Hepatocyte (in vitro differentiated cells): ENCODE measurements around the gene OSBP2. TPM values are rescaled to one million over a fixed set of nuclear protein-coding genes. Genes with fewer than 3 reads are reported as not detected.
A peak's percentile ranks its signal among the peaks of the same experiment; 100 is the strongest.

Source experiments
- DNase-seq: peaks from one replicate; pipeline ENCODE4 v3.0.0-alpha.2; 2016; ENCODE audit warnings: low spot score
- H2AFZ ChIP-seq: fragments of 200-600 bp; sonication (generic); 2 replicates; pipeline ENCODE4 v1.6.0; 2016; ENCODE audit warnings: antibody characterized with exemption, mild to moderate bottlenecking
- H3K27ac ChIP-seq: fragments of 200-600 bp; sonication (generic); 2 replicates; pipeline ENCODE4 v1.5.1; 2016; ENCODE audit warnings: mild to moderate bottlenecking
- H3K27me3 ChIP-seq: fragments of 200-600 bp; sonication (generic); 2 replicates; pipeline ENCODE4 v1.6.1; 2016
- H3K36me3 ChIP-seq: fragments of 200-600 bp; sonication (generic); replicated peaks from 2 replicates; pipeline ENCODE4 v1.5.1; 2016; ENCODE audit warnings: low read depth; ENCODE audit not compliant: insufficient read depth
- H3K4me1 ChIP-seq: fragments of 200-600 bp; sonication (generic); 2 replicates; pipeline ENCODE4 v1.5.1; 2016; ENCODE audit warnings: mild to moderate bottlenecking, moderate library complexity; ENCODE audit not compliant: insufficient read depth
- H3K4me2 ChIP-seq: fragments of 200-600 bp; sonication (generic); 2 replicates; pipeline ENCODE4 v1.6.0; 2016
- H3K4me3 ChIP-seq: fragments of 200-600 bp; sonication (generic); 2 replicates; pipeline ENCODE4 v1.5.1; 2016; ENCODE audit warnings: mild to moderate bottlenecking
- H3K79me2 ChIP-seq: fragments of 200-600 bp; sonication (generic); 2 replicates; pipeline ENCODE4 v1.6.0; 2017; ENCODE audit warnings: mild to moderate bottlenecking
- H3K9me2 ChIP-seq: fragments of 200-600 bp; sonication (generic); replicated peaks from 2 replicates; pipeline ENCODE4 v1.6.0; 2017; ENCODE audit warnings: mild to moderate bottlenecking; ENCODE audit not compliant: insufficient read depth
- H3K9me3 ChIP-seq: fragments of 200-600 bp; sonication (generic); 2 replicates; pipeline ENCODE4 v1.5.1; 2016; ENCODE audit warnings: low read depth, mild to moderate bottlenecking
- H4K20me1 ChIP-seq: fragments of 200-600 bp; sonication (generic); 2 replicates; pipeline ENCODE4 v1.6.0; 2016; ENCODE audit warnings: mild to moderate bottlenecking; ENCODE audit not compliant: insufficient read depth, poor library complexity, severe bottlenecking
- CTCF ChIP-seq: fragments of 200-600 bp; sonication (generic); IDR thresholded peaks from 2 replicates; pipeline ENCODE4 v1.5.1; 2016; ENCODE audit warnings: antibody characterized with exemption, mild to moderate bottlenecking; ENCODE audit not compliant: poor library complexity
- EZH2 ChIP-seq: fragments of 200-600 bp; sonication (generic); IDR thresholded peaks from 2 replicates; pipeline ENCODE4 v1.6.1; 2016; ENCODE audit warnings: antibody characterized with exemption, mild to moderate bottlenecking, borderline replicate concordance
- EZH2phosphoT487 ChIP-seq: fragments of 200-600 bp; sonication (generic); IDR thresholded peaks from one replicate; pipeline ENCODE4 v1.6.1; 2018; ENCODE audit warnings: antibody characterized with exemption, mild to moderate bottlenecking, low read depth, moderate library complexity; ENCODE audit not compliant: unreplicated experiment, severe bottlenecking
- WGBS: methylation state at CpG from one replicate; pipeline ENCODE4 v1.1.6; 2016; ENCODE audit warnings: low lambda C conversion rate; ENCODE audit errors: missing lambda C conversion rate; 5-methylcytosine and 5-hydroxymethylcytosine counted together
- polyA plus RNA-seq: library from polyadenylated mRNA; unstranded; fragments of >200 nt; fragmentation: Nextera tagmentation; extraction: Ambion mirVana; gene quantifications from 2 replicates; pipeline ENCODE4 v1.2.1, GENCODE V29; 2016
- total RNA-seq: library from RNA; depleted of rRNA; stranded (reverse); fragments of >200 nt; gene quantifications from 2 replicates; pipeline ENCODE4 v1.2.3, GENCODE V29; 2014

The OSBP2 gene
- total and polyA plus RNA-seq, 2 experiments from 2014 or later, result 23.0 to 25.5 TPM

GRCh38 chr22:30864441-30865420, 170.1 kb downstream of the OSBP2 start:
- no peaks in the 10 kb centered on the region for H3K27me3 ChIP-seq
- no peak overlapping the region for H3K4me3 ChIP-seq
- TF ChIP-seq EZH2 (no peak), CTCF (no peak), EZH2phosphoT487 (no peak)
- no peak overlapping the region for H3K27ac ChIP-seq
- H3K9me3 ChIP-seq, result no peaks in the 10 kb centered on the region
- H3K79me2 ChIP-seq, result no peaks in the 10 kb centered on the region
- H4K20me1 ChIP-seq, result no peaks in the 10 kb centered on the region
- H2AFZ ChIP-seq, result no peak overlapping the region
- no peak overlapping the region for H3K4me2 ChIP-seq
- H3K4me1 ChIP-seq, result no peaks in the 10 kb centered on the region
- WGBS, result 95% methylated on average over 15 of the region's 17 CpGs
- peak; percentile 3 for DNase-seq
- H3K36me3 ChIP-seq, result no peaks in the 10 kb centered on the region
- H3K9me2 ChIP-seq, result no peaks in the 10 kb centered on the region

- 91% methylated on average over 11 of the region's 11 CpGs for WGBS
- Histone ChIP-seq H3K4me2 (no peak overlapping the region), H3K9me3 (no peaks in the 10 kb centered on the region)
These were observed 171.0 kb downstream of the OSBP2 start for GRCh38 chr22:30865656-30866055.

DNA sequence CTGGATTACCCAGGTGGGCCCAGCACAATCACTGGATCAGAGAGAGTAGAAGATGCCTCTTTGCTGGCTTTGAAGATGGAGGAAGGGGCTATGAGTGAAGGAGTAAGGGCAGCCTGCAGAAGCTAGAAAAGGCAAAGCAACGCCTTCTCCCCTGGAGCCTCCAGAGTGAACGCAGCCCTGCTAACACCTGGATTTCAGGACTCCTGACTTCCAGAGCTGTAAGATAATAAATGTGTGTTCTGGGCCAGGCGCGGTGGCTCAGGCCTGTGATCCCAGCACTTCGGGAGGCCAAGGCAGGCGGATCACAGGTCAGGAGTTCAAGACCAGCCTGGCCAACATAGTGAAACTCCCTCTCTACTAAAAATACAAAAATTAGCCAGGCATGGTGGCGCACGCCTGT, 171.5 kb downstream of the OSBP2 start:
- Histone ChIP-seq H2AFZ (no peak overlapping the region), H3K27me3 (no peaks in the 10 kb centered on the region), H3K27ac (no peak overlapping the region), H3K9me3 (no peaks in the 10 kb centered on the region), H3K9me2 (no peaks in the 10 kb centered on the region), H3K36me3 (no peaks in the 10 kb centered on the region), H3K4me3 (no peak overlapping the region), H3K79me2 (no peaks in the 10 kb centered on the region), H4K20me1 (no peaks in the 10 kb centered on the region), H3K4me2 (no peak overlapping the region), H3K4me1 (no peaks in the 10 kb centered on the region)
- TF ChIP-seq EZH2 (no peak), EZH2phosphoT487 (no peak), CTCF (no peak)
- no peak for DNase-seq
- over 99% methylated on average over 8 of the region's 8 CpGs for WGBS

More at GRCh38 chr22:30865656-30866055, 171.0 kb downstream of the OSBP2 start:
- DNase-seq, result no peak
- Histone ChIP-seq H2AFZ (no peak overlapping the region), H3K4me3 (no peak overlapping the region), H3K79me2 (no peaks in the 10 kb centered on the region), H3K36me3 (no peaks in the 10 kb centered on the region), H3K27ac (no peak overlapping the region), H3K27me3 (no peaks in the 10 kb centered on the region), H4K20me1 (no peaks in the 10 kb centered on the region), H3K4me1 (no peaks in the 10 kb centered on the region), H3K9me2 (no peaks in the 10 kb centered on the region)
- TF ChIP-seq CTCF, result no peak
- no peak for TF ChIP-seq EZH2
- no peak for TF ChIP-seq EZH2phosphoT487
